CD4-positive, alpha-beta T cell treated with Interferon gamma for 1 hour (primary cell): Measurements from ENCODE around the gene MORN4.
"Not testable (repeated sequence)": the region's sequence is repeated elsewhere in the genome, so short reads cannot be mapped to it uniquely, and the experiment has no call there.

Experiments
- DNase-seq: peaks from one replicate; pipeline ENCODE4 v3.0.0-alpha.2; 2020

MORN4 gene

GRCh38 chr10:97640868-97641811 lies 7.8 kb upstream of the MORN4 start:
- peak; percentile 7 for DNase-seq

DNA sequence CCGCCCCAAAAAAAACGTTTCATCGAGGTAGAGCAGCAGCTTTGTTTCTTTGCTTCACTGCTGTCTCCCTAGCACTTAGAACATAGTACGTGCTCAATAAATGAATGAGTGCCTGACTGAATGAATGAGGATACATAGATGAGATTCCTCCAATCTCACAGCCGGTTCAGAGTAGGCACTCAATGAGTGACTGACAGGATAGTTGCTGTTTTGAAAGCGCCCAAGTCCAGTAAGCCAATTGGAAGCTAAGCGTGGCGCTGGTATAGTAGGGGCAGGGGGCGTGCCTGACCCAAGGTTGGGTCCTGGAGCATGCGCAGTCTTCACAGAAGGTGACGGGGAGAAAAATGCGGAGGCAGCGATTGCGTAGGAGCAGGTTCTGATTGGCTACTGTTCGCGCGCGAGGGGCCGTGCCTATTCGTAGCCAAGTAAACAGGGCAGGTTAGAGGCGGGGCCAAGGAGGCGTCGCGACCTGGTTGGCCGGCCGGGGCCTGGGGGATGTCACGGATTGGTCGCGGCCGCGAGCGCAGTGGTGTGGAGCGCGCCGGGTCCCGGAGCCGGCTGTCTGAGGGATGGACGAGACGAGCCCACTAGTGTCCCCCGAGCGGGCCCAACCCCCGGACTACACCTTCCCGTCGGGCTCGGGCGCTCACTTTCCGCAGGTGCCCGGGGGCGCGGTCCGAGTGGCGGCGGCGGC lies 7.0 kb upstream of the MORN4 start, which contains the start of gene PI4K2A:
PI4K2A (plus strand) TSS at position 498 of the 694 bp plus-strand sequence; CDS start at position 570, 72 bp downstream.
- peak; percentile 99 for DNase-seq

- not testable (repeated sequence) for DNase-seq
Measured at GRCh38 chr10:97639090-97639489, 5.8 kb upstream of the MORN4 start.

DNA sequence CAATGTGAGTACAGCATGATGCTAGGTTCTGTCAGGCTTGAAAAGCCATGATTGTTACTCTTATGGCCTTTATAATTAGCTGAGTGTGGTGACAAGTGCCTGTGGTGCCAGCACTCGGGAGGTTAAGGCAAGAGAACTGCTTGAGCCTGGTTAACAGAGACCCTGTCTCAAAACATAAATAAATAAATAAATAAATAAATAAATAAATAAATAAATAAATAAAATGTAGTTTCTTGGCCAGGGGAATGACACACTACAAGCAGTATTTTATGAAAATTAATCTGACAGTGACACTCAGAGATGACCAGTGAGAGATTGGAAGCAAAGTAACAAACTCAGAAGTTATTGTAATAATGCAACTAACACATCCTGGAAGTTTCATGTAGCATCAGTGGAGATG lies 2.3 kb upstream of the MORN4 start:
- no peak for DNase-seq

DNA sequence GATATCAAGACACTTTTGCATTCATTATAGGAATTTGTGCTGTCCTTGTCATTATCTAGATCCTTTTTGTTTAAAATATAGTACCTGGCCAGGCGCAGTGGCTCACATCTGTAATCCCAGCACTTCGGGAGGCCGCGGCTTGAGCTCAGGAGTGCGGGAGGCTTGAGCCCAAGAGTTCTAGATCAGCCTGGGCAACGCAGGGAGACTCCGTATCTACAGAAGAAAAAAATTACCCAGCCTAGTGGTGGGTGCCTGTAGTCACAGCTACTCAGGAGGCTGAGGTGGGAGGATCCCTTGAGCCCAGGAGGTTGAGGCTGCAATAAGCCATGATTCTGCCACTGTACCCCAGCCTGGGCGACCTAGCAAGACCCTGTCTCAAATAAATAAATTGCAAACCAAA lies 621 bp upstream of the MORN4 start:
- DNase-seq, result peak; percentile 4

- no peak for DNase-seq
Measured at GRCh38 chr10:97631098-97631497, 2.2 kb downstream of the MORN4 start.

- no peak for DNase-seq
Measured at GRCh38 chr10:97629289-97629688, 4.0 kb downstream of the MORN4 start.

DNA sequence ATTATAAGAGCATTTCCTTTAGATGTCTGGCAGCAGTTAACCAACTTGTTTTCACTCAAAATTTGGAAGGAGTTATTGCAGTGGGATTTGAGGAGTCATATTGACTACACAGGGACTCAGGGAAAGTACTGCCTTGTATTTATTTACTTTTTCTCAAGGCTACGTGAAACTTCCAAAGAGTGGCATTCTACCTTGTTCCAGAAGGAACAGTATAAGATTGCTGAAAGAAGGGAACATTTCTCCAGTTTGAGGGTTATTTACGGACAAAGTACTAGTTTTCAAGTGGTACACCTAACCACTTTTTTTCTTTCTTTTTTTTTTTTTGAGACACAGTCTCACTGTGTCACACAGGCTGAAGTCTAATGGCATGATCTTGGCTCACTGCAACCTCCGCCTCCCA lies 5.1 kb downstream of the MORN4 start:
- no peak for DNase-seq

GRCh38 chr10:97627731-97628130 lies 5.6 kb downstream of the MORN4 start:
- no peak for DNase-seq

DNA sequence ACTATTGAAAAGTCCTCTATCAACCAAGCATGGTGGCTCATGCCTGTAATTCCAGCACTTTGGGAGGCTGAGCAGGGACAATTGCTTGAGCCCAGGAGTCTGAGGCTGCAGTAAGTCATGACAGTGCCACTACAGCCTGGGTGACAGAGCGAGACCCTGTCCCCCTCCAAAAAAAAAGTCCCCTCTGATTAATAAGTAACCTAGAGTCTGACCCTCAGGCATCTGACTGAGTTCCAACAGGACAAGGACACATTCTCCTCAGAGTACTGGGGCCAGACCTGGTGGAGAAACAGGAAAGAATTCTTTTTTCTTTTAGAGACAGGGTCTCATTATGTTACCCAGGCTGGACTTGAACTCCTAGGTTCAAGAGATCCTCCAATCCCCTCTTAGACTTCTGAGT lies 10.0 kb downstream of the MORN4 start:
- no peak for DNase-seq

GRCh38 chr10:97618733-97619132 lies 14.6 kb downstream of the MORN4 start:
- DNase-seq, result no peak

- no peak for DNase-seq
Measured at GRCh38 chr10:97618285-97618684, 15.0 kb downstream of the MORN4 start.

DNA sequence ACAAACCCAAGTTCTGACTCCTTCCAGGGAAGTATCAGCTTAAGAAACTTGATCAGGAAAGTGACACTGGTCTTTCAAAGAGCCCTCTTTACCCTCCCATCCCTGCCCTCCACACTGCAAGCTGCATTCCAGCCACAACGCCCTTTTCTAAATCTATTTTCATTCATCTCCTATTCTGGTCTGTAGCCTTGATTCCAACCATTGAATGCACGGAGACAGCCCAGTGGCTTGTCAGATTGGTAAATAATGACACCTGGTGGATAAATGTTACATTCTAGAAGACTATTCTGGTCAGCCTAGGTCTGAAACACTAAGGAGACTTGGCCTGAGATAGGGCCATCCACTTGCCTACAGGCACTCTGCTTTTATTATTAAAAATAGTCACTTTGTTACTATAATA lies 20.9 kb downstream of the MORN4 start:
- DNase-seq, result no peak

DNA sequence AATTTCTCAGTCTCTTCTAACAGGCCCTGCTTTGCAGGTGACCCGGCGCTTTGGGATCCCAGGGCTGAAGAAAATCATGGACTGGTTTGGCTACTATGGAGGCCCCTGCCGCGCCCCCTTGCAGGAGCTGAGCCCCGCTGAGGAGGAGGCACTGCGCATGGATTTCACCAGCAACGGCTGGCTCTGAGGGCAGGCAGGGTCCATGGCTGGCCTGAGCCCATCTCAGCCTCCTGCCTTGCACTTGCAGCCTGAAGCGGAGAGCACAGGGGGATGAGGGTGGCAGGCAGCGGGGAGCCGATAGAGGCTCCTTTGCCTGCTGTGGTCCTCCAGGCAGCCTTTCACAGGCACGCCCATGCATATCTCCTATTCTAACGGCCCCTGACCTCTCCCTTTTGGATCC lies 21.8 kb downstream of the MORN4 start:
- no peak for DNase-seq

- DNase-seq, result no peak
Measured at GRCh38 chr10:97608991-97609561, 24.2 kb downstream of the MORN4 start.

GRCh38 chr10:97607095-97607636 lies 26.1 kb downstream of the MORN4 start:
- DNase-seq, result no peak

GRCh38 chr10:97601268-97602215 lies 31.8 kb downstream of the MORN4 start:
- no peak for DNase-seq

DNA sequence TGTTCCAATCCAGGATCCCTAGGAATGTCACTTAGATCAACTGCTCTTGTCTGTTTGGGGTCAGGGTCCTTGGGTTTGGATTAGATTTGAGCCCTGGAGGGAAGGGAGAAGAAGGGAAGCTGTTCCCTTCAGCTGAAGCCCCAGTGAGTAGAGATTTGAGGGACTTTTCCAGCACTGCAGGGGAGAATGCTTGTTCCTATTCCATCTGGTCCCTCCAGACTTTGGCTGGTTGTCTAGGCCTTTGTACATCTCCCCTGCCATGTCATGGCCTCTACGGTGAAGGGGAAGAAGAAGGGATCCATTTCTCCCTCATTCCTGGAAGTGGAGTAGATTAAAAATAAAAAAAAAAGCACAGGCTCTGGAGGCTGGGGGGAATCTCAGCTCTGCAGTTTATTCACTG lies 32.7 kb downstream of the MORN4 start:
- DNase-seq, result no peak

- DNase-seq, result no peak
Measured at GRCh38 chr10:97599272-97599619, 34.1 kb downstream of the MORN4 start.

DNA sequence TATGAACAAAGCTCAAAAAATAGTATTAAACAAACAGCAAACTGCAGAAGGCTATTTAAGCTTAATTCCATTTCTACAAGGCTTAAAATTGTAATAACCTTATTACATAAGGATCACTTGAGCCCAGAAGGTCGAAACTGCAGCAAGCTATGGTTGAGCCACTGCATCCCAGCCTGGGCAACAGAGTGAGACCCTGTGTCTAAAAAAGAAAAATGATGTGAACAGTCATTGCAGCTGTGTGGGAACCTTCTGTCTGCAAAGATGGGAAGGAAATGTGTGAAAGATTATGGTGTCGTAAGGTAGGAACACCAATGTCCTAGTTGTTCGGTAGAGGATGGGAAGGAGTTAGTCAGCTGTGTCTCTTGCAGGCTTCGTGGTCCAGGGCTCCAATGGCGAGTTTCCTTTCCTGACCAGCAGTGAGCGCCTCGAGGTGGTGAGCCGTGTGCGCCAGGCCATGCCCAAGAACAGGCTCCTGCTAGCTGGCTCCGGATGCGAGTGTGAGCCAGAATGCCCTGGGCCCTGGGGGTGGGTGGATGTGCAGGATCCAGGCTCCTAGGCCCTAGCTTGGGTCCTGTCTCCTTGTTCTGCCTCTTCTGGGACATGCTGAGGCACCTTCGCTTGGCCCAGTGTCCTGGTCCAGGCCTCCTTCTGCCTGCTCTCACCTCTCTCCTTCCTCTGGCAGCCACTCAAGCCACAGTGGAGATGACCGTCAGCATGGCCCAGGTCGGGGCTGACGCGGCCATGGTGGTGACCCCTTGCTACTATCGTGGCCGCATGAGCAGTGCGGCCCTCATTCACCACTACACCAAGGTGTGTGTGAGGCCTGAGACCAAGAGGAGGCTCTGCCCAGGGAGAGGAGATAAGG lies 34.7 kb downstream of the MORN4 start:
- no peak for DNase-seq

DNA sequence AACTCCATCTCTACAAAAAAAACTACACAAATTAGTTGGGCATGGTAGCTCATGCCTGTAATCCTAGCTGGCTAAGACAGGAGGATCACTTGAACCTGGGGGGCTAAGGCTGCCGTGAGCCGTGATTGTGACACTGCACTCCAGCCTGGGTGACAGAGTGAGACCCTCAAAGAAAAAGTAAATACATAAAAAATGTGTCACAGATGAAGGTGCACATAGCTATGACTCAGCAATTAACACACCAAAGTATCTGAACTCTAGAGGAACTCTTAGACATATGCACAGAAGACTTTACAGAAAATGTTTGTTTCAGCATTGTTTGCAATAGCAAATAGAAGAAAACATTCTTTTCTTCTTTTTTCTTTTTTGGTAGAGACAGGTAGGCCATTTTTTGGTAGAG lies 35.5 kb downstream of the MORN4 start:
- DNase-seq, result no peak
